ENCODE results near the gene CCM2.

CCM2 gene

GRCh38 chr7:45073031-45073785 lies 73.2 kb downstream of the CCM2 start:
- Histone ChIP-seq H3K4me1 (ENCODE audit: control insufficient read depth in 1 of 2, insufficient read depth in 2 of 2, low read length in 2 of 2) (peaks cover 0 to 3% of the 10 kb centered on the region in 2 donors), H3K27me3 (ENCODE audit: control insufficient read depth in 1 of 2, insufficient read depth in 2 of 2, low read length in 2 of 2) (no peaks in the 10 kb centered on the region), H3K4me3 (ENCODE audit: low read depth in 1 of 2, low read length in 2 of 2) (no peak overlapping the region), H3K9me3 (ENCODE audit: control insufficient read depth in 1 of 2, low read length in 2 of 2) (no peaks in the 10 kb centered on the region), H3K9ac (ENCODE audit: low read depth in 1 of 2, low read length in 2 of 2) (no peak overlapping the region), H3K36me3 (ENCODE audit: control insufficient read depth in 1 of 2, insufficient read depth in 2 of 2, low read length in 2 of 2) (peaks cover 51 to 85% of the 10 kb centered on the region in 2 donors), H3K27ac (ENCODE audit: low read depth, low read length) (no peak overlapping the region)

DNA sequence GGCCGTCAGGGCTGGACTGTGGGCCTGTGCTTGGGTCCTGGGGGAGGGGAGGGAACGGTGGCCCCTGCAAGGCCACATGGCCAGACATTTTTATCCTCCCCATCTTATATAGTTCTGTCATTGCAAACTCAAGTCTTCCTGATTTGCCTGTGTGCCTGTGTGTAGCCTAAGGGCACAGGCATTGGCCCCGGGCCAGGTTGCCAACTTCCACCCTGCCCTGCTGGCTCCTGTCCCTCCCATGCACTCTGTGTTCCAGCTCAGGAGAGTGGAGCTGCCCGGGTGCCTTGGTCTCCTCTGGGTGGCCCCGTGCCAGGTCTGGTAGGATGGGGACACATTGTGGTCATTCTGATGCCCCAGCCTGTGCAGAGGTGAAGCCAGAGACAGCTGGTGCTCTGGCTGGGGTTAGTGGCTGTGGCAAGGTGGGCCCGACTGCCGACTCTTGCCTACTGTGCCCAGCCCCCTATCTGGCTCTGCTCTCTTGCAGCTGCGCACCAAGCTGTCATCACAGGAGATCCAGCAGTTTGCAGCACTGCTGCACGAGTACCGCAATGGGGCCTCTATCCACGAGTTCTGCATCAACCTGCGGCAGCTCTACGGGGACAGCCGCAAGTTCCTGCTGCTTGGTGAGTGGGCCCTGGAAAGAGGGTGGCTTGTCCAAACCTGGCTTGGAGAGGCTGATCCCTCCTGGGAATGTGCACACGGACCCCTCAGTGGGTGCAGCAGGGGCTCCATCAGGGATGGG lies 74.0 kb downstream of the CCM2 start:
- Histone ChIP-seq H3K4me1 (ENCODE audit: control insufficient read depth in 1 of 2, insufficient read depth in 2 of 2, low read length in 2 of 2) (no peaks in the 10 kb centered on the region), H3K27ac (ENCODE audit: low read depth, low read length) (no peak overlapping the region), H3K9ac (ENCODE audit: low read depth in 1 of 2, low read length in 2 of 2) (no peak overlapping the region), H3K27me3 (ENCODE audit: control insufficient read depth in 1 of 2, insufficient read depth in 2 of 2, low read length in 2 of 2) (no peaks in the 10 kb centered on the region), H3K36me3 (ENCODE audit: control insufficient read depth in 1 of 2, insufficient read depth in 2 of 2, low read length in 2 of 2) (peaks cover 51 to 81% of the 10 kb centered on the region in 2 donors), H3K4me3 (ENCODE audit: low read depth in 1 of 2, low read length in 2 of 2) (no peak overlapping the region), H3K9me3 (ENCODE audit: control insufficient read depth in 1 of 2, low read length in 2 of 2) (no peaks in the 10 kb centered on the region)

DNA sequence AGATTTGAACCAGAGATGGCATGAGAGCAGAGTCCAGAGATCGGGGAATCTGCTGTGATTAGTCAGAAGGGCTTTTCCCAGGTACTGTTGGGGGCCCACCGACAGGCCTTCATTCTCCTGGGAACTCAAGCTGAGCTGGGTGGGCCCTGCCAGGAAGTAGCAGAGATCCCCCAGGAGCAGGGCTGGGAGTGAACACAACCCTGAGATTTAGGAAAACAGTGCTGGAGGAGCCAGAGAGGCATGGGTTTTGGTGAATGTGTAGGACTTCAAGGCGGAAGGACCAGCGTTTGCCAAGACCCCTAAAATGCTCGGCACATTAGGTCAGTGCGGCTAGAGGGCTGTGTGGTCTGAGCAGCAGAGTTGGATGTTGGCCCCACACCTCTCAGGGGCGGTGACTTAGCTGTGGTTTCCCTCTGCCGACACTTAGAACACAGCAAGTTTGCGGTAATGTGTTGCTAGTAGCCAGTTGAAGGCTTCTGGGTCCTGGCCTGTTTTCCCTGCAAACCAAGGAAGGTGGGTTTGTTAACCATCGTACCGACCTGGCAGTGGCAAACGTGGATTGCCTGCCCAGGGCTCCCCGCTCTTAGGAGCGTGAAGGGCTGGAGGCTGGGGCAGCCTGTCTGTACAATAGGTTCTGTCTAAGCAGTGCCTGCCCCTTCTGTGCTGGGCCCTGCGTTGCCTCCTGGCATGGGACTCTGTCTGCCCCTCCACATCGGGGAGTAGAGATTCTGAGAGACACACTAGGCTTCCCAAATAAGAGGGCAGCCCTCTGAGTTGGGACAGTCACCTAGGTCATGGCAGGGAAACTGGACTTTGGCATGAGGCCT lies 74.7 kb downstream of the CCM2 start:
- Histone ChIP-seq H3K27ac (ENCODE audit: low read depth, low read length) (no peak overlapping the region), H3K27me3 (ENCODE audit: control insufficient read depth in 1 of 2, insufficient read depth in 2 of 2, low read length in 2 of 2) (no peaks in the 10 kb centered on the region), H3K9ac (ENCODE audit: low read depth in 1 of 2, low read length in 2 of 2) (no peak overlapping the region), H3K4me3 (ENCODE audit: low read depth in 1 of 2, low read length in 2 of 2) (no peak overlapping the region), H3K36me3 (ENCODE audit: control insufficient read depth in 1 of 2, insufficient read depth in 2 of 2, low read length in 2 of 2) (peaks cover 44 to 73% of the 10 kb centered on the region in 2 donors), H3K9me3 (ENCODE audit: control insufficient read depth in 1 of 2, low read length in 2 of 2) (no peaks in the 10 kb centered on the region), H3K4me1 (ENCODE audit: control insufficient read depth in 1 of 2, insufficient read depth in 2 of 2, low read length in 2 of 2) (no peaks in the 10 kb centered on the region)

- no peaks in the 10 kb centered on the region for H3K9me3 ChIP-seq (ENCODE audit: control insufficient read depth in 1 of 2, low read length in 2 of 2)
- H3K27me3 ChIP-seq (ENCODE audit: control insufficient read depth in 1 of 2, insufficient read depth in 2 of 2, low read length in 2 of 2) = no peaks in the 10 kb centered on the region
- peaks cover 38 to 67% of the 10 kb centered on the region in 2 donors for H3K36me3 ChIP-seq (ENCODE audit: control insufficient read depth in 1 of 2, insufficient read depth in 2 of 2, low read length in 2 of 2)
- H3K4me3 ChIP-seq (ENCODE audit: low read depth in 1 of 2, low read length in 2 of 2) = no peak overlapping the region
- H3K4me1 ChIP-seq (ENCODE audit: control insufficient read depth in 1 of 2, insufficient read depth in 2 of 2, low read length in 2 of 2) = no peaks in the 10 kb centered on the region
- H3K9ac ChIP-seq (ENCODE audit: low read depth in 1 of 2, low read length in 2 of 2) = no peak overlapping the region
- H3K27ac ChIP-seq (ENCODE audit: low read depth, low read length) = no peak overlapping the region
Measured at GRCh38 chr7:45075355-45075644, 75.3 kb downstream of the CCM2 start.

GRCh38 chr7:45075871-45076796 lies 76.1 kb downstream of the CCM2 start:
- Histone ChIP-seq H3K27me3 (ENCODE audit: control insufficient read depth in 1 of 2, insufficient read depth in 2 of 2, low read length in 2 of 2) (no peaks in the 10 kb centered on the region), H3K36me3 (ENCODE audit: control insufficient read depth in 1 of 2, insufficient read depth in 2 of 2, low read length in 2 of 2) (peaks cover 32 to 63% of the 10 kb centered on the region in 2 donors), H3K4me1 (ENCODE audit: control insufficient read depth in 1 of 2, insufficient read depth in 2 of 2, low read length in 2 of 2) (no peaks in the 10 kb centered on the region), H3K4me3 (ENCODE audit: low read depth in 1 of 2, low read length in 2 of 2) (no peak overlapping the region), H3K9ac (ENCODE audit: low read depth in 1 of 2, low read length in 2 of 2) (no peak overlapping the region), H3K27ac (ENCODE audit: low read depth, low read length) (no peak overlapping the region), H3K9me3 (ENCODE audit: control insufficient read depth in 1 of 2, low read length in 2 of 2) (no peaks in the 10 kb centered on the region)

DNA sequence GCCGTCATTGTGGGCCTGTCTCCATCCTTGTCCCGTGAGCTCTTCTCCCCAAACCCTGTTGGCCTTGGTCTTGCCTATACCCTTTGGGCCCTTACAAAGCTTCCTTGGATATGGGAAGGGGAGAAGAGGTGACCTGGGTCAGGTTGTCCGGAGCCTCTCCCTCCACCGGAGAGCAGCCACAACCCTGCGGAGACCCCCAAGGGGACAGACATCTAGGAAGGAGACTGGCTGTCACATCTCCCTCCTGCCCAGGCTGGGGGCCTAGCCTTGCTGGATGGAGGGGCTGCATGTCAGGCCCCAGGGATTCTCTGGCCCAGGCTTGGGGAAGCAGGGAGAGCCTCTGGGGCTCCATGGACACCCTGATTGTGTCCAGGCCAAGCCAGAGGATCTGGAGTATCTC lies 76.9 kb downstream of the CCM2 start:
- H3K4me1 ChIP-seq (ENCODE audit: control insufficient read depth in 1 of 2, insufficient read depth in 2 of 2, low read length in 2 of 2) = no peaks in the 10 kb centered on the region
- H3K4me3 ChIP-seq (ENCODE audit: low read depth in 1 of 2, low read length in 2 of 2) = no peak overlapping the region
- H3K36me3 ChIP-seq (ENCODE audit: control insufficient read depth in 1 of 2, insufficient read depth in 2 of 2, low read length in 2 of 2) = peaks cover 32 to 58% of the 10 kb centered on the region in 2 donors
- H3K9ac ChIP-seq (ENCODE audit: low read depth in 1 of 2, low read length in 2 of 2) = no peak overlapping the region
- no peaks in the 10 kb centered on the region for H3K9me3 ChIP-seq (ENCODE audit: control insufficient read depth in 1 of 2, low read length in 2 of 2)
- H3K27me3 ChIP-seq (ENCODE audit: control insufficient read depth in 1 of 2, insufficient read depth in 2 of 2, low read length in 2 of 2) = no peaks in the 10 kb centered on the region
- H3K27ac ChIP-seq (ENCODE audit: low read depth, low read length) = no peak overlapping the region

DNA sequence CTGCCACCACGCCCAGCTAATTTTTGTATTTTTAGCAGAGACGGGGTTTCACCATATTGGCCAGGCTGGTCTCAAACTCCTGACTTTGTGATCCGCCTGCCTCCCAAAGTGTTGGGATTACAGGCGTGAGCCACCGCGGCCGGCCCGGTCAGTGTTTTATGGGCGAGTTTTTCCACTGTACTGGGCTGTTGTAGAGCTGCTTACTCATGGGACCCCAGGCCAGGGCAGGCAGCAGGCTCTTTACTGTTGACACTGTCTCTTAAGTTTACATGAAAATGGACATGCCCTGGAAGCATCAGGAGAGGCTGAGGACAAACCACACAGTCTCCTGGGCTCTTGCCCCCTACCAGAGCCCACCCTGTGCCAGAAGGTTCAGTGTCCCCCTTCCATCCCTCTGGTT lies 77.6 kb downstream of the CCM2 start:
- no peaks in the 10 kb centered on the region for H3K9me3 ChIP-seq (ENCODE audit: control insufficient read depth in 1 of 2, low read length in 2 of 2)

GRCh38 chr7:45078125-45078681 lies 78.2 kb downstream of the CCM2 start:
- Histone ChIP-seq H3K4me1 (ENCODE audit: control insufficient read depth in 1 of 2, insufficient read depth in 2 of 2, low read length in 2 of 2) (no peaks in the 10 kb centered on the region), H3K36me3 (ENCODE audit: control insufficient read depth in 1 of 2, insufficient read depth in 2 of 2, low read length in 2 of 2) (peaks cover 24 to 46% of the 10 kb centered on the region in 2 donors), H3K27me3 (ENCODE audit: control insufficient read depth in 1 of 2, insufficient read depth in 2 of 2, low read length in 2 of 2) (no peaks in the 10 kb centered on the region), H3K9me3 (ENCODE audit: control insufficient read depth in 1 of 2, low read length in 2 of 2) (no peaks in the 10 kb centered on the region), H3K9ac (ENCODE audit: low read depth in 1 of 2, low read length in 2 of 2) (no peak overlapping the region), H3K4me3 (ENCODE audit: low read depth in 1 of 2, low read length in 2 of 2) (no peak overlapping the region), H3K27ac (ENCODE audit: low read depth, low read length) (no peak overlapping the region)

More for the DNA sequence above, 77.6 kb downstream of the CCM2 start:
- peaks cover 29 to 52% of the 10 kb centered on the region in 2 donors for H3K36me3 ChIP-seq (ENCODE audit: control insufficient read depth in 1 of 2, insufficient read depth in 2 of 2, low read length in 2 of 2)
- H3K27me3 ChIP-seq (ENCODE audit: control insufficient read depth in 1 of 2, insufficient read depth in 2 of 2, low read length in 2 of 2) = no peaks in the 10 kb centered on the region
- no peaks in the 10 kb centered on the region for H3K4me1 ChIP-seq (ENCODE audit: control insufficient read depth in 1 of 2, insufficient read depth in 2 of 2, low read length in 2 of 2)
- no peak overlapping the region for H3K9ac ChIP-seq (ENCODE audit: low read depth in 1 of 2, low read length in 2 of 2)
- H3K4me3 ChIP-seq (ENCODE audit: low read depth in 1 of 2, low read length in 2 of 2) = no peak overlapping the region
- no peak overlapping the region for H3K27ac ChIP-seq (ENCODE audit: low read depth, low read length)

- Histone ChIP-seq H3K4me1 (ENCODE audit: control insufficient read depth in 1 of 2, insufficient read depth in 2 of 2, low read length in 2 of 2) (no peaks in the 10 kb centered on the region), H3K9me3 (ENCODE audit: control insufficient read depth in 1 of 2, low read length in 2 of 2) (no peaks in the 10 kb centered on the region), H3K9ac (ENCODE audit: low read depth in 1 of 2, low read length in 2 of 2) (no peak overlapping the region), H3K36me3 (ENCODE audit: control insufficient read depth in 1 of 2, insufficient read depth in 2 of 2, low read length in 2 of 2) (peaks cover 11 to 24% of the 10 kb centered on the region in 2 donors), H3K27ac (ENCODE audit: low read depth, low read length) (no peak overlapping the region), H3K4me3 (ENCODE audit: low read depth in 1 of 2, low read length in 2 of 2) (no peak overlapping the region), H3K27me3 (ENCODE audit: control insufficient read depth in 1 of 2, insufficient read depth in 2 of 2, low read length in 2 of 2) (no peaks in the 10 kb centered on the region)
Measured at GRCh38 chr7:45080265-45080957, 80.4 kb downstream of the CCM2 start.

All from duodenal mucosa (tissue), 2 donors.